VCaP (cell line): ENCODE measurements around the gene ISG20.

Source experiments
- H3K27ac ChIP-seq: fragments of 450-650 bp; 2 replicates; pipeline ENCODE4 v1.5.1; 2017
- TF ChIP-seq, protein P1 (sequence below): fragments of 450-650 bp; conservative IDR thresholded peaks from 2 replicates; pipeline ENCODE4 v1.5.1; 2017; ENCODE audit warnings: mild to moderate bottlenecking, moderate library complexity

Gene ISG20

DNA sequence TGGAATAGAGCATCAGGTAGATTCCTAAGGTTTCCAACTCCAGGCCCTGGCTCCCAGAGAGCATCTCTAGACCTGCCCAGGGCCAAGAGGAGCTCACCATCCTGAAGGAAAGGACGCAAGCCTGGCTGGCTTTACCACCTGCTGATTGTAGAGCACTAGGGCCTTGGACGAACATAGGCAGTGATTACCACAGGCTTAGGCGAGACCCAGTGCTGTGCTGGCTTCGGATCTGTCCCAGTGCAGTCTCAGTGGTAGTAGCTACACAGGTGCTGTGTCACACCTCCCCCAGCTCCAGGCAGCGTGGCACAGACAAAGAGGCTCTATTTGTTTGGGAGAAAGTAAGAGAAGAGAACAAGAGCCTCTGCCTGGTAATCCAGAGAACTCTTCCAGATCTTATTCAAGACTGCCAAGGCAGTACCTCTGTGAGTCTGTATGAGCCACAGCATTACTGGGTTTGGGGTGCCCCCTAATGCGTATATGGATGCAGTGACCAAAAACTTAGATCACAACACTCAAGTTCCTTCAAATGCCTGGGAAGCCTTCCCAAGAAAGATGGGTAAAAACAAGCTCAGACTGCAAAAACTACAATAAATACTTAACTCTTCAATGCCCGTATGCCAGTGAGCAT, 25.4 kb downstream of the ISG20 start:
- no peak overlapping the region for H3K27ac ChIP-seq
- TF ChIP-seq, protein P1, sequence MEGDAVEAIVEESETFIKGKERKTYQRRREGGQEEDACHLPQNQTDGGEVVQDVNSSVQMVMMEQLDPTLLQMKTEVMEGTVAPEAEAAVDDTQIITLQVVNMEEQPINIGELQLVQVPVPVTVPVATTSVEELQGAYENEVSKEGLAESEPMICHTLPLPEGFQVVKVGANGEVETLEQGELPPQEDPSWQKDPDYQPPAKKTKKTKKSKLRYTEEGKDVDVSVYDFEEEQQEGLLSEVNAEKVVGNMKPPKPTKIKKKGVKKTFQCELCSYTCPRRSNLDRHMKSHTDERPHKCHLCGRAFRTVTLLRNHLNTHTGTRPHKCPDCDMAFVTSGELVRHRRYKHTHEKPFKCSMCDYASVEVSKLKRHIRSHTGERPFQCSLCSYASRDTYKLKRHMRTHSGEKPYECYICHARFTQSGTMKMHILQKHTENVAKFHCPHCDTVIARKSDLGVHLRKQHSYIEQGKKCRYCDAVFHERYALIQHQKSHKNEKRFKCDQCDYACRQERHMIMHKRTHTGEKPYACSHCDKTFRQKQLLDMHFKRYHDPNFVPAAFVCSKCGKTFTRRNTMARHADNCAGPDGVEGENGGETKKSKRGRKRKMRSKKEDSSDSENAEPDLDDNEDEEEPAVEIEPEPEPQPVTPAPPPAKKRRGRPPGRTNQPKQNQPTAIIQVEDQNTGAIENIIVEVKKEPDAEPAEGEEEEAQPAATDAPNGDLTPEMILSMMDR: no peak

DNA sequence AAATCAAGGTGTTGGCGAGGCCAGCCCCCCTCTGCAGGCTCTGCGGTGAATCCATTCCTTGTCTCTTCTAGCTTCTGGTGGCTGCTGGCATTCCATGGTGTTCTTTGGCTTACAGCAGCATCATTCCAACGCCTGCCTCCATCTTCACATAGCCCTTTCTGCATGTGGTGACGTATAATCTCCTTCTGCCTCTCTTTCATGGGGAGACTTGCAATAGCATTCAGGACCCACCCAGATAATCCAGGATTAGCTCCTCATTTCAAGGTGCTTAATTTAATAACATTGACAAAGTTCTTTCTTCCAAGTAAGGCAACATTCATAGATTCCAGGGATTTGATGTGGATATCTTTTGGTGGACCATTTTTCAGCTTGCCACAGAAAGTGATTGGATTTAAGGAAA, 35.8 kb downstream of the ISG20 start:
- no peak overlapping the region for H3K27ac ChIP-seq
- TF ChIP-seq, protein P1: no peak

DNA sequence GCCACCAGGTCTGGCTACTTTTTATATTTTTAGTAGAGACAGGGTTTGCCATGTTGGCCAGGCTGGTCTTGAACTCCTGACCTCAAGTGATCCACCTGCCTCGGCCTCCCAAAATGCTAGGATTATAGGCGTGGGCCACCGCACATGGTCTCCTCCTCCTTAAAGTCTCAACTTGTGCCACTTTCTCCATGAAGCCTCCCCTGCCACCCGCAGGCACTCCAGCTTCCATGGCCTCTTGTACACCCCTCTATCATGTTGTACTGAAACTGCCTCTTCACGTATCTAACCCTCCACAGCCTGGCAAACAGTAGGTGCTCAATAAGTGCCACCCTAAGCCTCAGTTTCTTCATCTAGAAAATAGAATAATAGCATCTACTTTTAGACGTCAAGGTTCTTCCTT, 39.9 kb downstream of the ISG20 start:
- no peak overlapping the region for H3K27ac ChIP-seq
- TF ChIP-seq, protein P1: no peak

GRCh38 chr15:88680241-88681001, 41.6 kb downstream of the ISG20 start:
- H3K27ac ChIP-seq: no peak overlapping the region
- TF ChIP-seq, protein P1: no peak

GRCh38 chr15:88681610-88682221, 42.9 kb downstream of the ISG20 start:
- no peak overlapping the region for H3K27ac ChIP-seq
- TF ChIP-seq, protein P1: no peak

DNA sequence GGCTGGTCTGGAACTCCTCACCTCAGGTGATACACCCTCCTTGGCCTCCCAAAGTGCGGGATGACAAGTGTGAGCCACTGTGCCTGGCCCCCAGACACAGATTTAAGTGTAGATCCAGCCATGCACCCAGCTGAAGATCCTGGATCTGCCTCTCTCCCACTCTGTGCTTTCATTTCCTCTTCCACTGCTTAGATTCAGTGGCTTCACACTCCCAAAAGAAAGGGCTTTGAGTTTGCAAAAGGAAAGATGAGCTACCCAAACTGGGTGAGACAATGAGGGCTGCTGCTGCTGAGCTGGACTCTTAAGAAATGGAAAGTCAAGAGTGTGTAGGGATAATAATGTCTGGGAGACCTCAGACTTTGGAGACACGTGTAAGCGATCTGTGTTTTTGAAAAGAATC, 45.5 kb downstream of the ISG20 start:
- TF ChIP-seq, protein P1: no peak
- H3K27ac ChIP-seq: no peak overlapping the region

DNA sequence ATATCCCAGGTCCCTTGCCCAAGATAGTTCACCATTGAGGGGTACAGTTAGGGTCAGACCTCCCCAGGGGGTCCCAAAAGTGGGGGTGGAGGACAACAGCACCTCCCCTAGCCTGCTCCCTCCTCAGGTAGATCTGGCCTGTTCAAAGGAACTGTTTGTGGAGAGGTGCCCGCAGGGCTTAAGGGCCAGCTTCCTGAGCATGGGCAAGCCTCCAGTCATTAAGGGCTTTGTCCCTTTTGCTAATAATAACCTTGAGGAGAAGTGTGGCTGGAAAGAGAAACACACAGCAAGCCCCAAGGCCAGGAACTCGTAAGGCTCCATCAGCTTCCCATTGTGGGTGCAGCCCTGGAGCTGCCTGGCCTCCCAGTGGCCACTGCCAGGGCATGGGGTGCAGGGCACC, 47.4 kb downstream of the ISG20 start:
- TF ChIP-seq, protein P1: no peak
- H3K27ac ChIP-seq: no peak overlapping the region
